Activated CD8-positive, alpha-beta memory T cell treated with anti-CD3 and anti-CD28 coated beads for 36 hours (primary cell): ENCODE measurements around the gene MS4A14. TPM values are rescaled to one million over a fixed set of nuclear protein-coding genes. Genes with fewer than 3 reads are reported as not detected.
"Not testable (repeated sequence)": the region's sequence is repeated elsewhere in the genome, so short reads cannot be mapped to it uniquely, and the experiment has no call there.

Source experiments
- CTCF ChIA-PET: fragments of 350-600 bp; sonication (Branson Sonifier 250); formaldehyde crosslinking; loops from one replicate; lab custom pipeline; 2021; ENCODE audit warnings: antibody characterized with exemption; lab: Charles Lee
- POLR2A ChIA-PET: fragments of 350-600 bp; sonication (Branson Sonifier 250); formaldehyde crosslinking; loops from one replicate; lab custom pipeline; 2021; ENCODE audit warnings: antibody characterized with exemption; lab: Charles Lee
- total RNA-seq, 2 experiments: library from RNA; stranded (reverse); gene quantifications; one replicate each; pipeline ENCODE4 v1.2.3, GENCODE V29; 2021

MS4A14 gene
- total RNA-seq, 2 experiments from 2014 or later, result not detected

DNA sequence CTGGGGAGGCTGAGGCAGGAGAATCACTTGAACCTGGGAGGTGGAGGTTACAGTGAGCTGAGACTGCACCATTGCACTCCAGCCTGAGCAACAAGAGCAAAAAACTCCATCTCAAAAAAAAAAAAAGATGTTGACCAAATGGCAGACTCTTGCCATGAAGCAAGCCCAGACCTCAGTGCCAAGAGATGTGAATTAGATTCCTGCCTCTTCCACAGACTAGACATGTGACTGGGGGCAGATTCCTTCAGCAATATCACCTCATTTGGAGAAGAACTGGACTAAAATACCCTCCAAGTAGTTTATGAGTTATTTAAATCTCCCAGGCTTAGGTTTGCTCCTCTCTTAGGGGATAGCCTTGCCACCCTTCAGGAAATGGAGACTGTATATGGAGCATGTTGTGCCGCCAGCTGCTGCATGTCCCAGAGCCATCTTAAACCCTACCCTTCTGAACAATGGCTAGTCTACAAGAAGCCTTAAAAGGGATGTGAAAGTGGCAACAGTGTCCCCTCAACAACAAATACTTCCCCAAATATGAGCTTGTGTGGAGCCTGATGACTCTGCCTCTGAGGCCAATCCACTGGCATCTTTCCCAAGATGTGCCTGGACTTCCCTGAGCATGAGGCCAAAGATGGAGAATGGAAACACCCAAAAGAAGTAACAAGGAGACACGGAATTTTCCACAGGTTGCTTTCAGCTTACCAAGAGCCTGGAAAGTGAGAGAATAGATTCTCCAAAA, 18.7 kb upstream of the MS4A14 start:
- CTCF ChIA-PET, result interaction anchor here (0.9 kb wide), 1 partner anchor 14 kb away, joined by 3 read pairs; no protein-coding TSS in a partner anchor
- POLR2A ChIA-PET, result no interaction called here

DNA sequence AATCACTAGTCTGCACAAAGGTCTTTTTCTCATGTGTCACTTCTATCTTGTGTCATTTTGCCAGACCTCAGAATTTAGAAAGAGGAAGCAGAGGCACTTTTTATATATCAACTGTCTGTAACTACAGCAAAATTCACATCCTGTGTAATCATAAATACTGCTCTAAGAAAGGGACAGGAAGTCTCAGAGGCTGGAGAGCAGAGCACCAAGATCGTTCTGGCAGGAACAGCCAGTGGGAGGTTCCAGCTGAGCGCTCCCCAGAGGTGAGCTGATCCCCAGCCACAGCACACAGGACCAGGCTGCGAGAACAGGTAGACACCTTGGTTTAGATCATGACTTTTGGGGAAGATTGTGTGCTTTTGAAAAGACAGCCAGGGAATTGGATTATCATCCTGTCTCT, 17.9 kb upstream of the MS4A14 start, which contains the start of gene MS4A7:
TSS of gene MS4A7 (plus strand) at position 179 of the 400 bp plus-strand sequence. CDS start 4,610 bp downstream, outside the sequence.
- POLR2A ChIA-PET, result no interaction called here
- CTCF ChIA-PET, result interaction anchor here (0.9 kb wide), 1 partner anchor 15 kb away, joined by 3 read pairs; no protein-coding TSS in a partner anchor

DNA sequence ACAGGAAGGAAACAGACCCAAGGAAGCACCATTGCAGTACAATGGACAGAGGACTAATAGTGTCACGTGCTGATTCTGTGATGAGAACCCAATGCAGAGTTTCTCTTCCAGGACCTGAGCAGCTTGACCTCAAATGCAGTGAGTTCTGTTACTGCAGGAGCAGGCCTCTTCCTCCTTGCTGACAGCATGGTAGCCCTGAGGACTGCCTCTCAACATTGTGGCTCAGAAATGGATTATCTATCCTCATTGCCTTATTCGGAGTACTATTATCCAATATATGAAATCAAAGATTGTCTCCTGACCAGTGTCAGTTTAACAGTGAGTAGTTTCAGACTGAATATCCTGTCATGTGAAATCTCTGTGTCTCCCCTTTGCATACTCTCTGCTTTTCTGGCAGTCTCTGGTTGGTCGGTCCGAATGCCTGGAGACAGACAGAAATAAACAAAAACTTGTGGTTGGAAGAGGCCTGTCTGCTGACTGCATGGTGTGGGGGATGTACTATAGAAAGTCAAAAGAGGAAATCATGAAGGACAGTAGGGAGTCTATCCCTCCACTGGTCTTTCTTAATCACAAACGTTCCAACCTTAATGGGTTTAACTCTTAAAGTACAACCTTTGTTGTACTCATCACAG, 6.9 kb upstream of the MS4A14 start:
- CTCF ChIA-PET, result no interaction called here
- POLR2A ChIA-PET, result no interaction called here

DNA sequence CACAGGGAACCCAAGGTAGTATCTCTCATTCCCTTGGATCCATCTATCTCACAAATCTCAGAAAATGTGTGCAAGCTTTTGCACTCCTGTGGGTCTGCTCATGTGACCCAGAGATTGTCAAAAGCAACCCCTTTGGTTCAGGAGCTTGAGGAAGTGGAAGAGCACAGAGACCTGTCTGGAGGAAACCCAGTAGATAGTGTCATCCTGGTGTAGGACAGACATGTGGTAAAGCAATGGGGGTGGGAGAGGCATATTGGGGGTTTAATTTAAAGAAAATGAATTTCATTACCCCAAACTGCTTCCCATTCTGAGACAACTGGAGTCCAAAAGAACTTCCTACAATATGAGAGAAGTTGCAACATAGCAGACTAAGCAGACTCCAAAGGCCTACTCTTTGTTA, 5.8 kb upstream of the MS4A14 start:
- POLR2A ChIA-PET, result no interaction called here
- CTCF ChIA-PET, result no interaction called here

DNA sequence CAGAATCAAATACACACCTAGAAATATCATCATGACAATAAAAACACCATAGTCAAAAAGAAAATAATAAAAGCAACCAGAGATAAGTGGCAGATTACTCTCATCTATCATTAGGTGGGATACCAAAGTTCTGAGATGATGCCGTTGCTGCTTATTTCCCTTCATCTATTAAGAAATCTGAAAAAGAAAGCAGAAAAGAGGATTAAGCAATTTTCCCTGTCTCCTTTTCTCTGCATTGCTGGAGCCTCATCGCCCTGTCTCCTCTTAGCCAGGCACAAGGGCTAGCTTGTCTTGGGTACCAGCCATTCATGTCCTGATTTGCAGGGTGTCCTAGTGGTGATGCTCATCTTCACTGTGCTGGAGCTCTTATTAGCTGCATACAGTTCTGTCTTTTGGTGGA, 3.9 kb upstream of the MS4A14 start:
- ChIA-PET CTCF (no interaction called here), POLR2A (no interaction called here)

DNA sequence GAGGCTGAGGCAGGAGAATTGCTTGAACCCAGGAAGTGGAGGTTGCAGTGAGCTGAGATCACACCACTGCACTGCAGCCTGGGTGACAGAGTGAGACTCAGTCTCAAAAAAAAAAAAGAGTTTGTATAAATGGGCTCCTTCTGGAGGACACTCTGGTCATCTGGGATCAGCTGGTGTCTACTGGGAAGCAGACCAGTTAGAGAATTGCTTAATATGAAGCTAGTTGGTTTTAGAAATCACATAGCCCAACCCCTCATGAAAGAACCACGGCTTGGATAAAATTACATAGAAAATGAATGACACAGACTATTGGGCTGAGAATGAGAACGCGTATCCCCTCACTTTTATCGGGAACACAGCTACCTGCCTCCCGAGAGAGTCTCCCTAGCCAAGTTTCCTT, 3.2 kb upstream of the MS4A14 start:
- ChIA-PET CTCF (no interaction called here), POLR2A (no interaction called here)

DNA sequence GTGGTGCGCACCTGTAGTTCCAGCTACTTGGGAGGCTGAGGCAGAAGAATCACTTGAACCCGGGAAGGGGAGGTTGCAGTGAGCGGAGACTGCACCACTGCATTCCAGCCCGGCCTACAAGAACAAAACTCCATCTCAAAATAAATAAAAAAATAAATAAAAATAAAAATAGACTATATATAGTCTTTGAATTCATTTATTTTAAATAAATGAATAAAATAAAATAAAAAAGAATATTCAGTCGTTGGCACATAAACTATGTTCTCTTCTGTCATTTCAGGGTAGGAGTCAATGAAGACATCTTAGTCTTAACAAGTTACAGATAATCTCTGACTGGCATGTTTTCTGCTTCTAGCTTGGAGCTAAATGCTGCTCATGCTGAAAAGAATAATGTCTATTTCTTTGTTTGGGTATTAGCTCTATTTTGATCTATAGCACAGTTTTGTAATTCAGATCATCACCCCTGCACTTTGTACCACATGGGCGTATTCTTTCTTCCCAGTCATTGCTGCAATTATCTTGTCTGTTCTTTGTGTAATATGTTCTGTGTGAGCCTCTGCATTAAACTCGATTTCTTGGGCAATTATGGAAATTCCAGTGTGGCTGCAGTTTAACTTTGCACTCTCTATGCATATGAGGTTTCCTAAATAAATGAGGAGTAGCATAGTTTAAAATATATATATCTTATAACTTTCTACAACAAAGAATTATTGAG, 1.4 kb upstream of the MS4A14 start:
- CTCF ChIA-PET, result no interaction called here
- POLR2A ChIA-PET, result no interaction called here

DNA sequence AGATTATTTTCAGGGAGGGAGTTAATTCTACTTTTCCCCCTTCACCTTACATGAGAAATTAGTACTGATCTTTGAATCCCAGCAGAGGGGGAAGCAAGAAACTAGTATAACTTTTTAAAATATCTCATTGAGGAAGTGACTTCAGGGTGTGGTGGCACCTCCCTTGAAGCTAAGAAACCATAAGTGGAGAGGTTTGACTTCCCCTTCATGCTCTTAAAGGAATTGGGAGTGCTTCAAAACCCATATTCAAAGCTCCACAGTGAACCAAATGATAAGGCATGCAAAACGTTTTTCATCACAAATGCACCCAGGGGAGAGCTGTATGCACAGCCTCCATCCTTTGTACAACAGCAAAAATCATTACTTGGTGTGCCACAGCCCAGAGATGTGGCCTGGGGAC, 540 bp downstream of the MS4A14 start:
- ChIA-PET POLR2A (no interaction called here), CTCF (no interaction called here)

DNA sequence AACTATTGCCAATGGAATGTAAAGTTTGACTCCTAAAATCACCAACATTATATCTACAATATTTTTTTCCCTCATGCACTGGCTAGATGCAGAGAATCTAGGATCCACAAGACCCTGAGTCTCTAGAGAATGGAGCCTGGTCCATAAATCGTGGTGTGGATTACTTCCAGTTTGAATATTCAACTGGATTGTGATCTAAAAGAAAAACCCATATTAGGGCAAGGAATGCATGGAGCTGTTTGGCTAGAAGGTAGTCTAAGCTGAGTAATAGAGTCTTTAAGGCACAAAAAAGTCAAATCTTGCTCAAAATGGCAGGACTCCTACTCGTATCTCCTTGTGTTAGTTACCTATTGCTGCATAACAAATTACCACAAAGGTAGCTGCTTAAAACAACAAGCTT, 23.8 kb downstream of the MS4A14 start:
- ChIA-PET CTCF (no interaction called here), POLR2A (no interaction called here)

DNA sequence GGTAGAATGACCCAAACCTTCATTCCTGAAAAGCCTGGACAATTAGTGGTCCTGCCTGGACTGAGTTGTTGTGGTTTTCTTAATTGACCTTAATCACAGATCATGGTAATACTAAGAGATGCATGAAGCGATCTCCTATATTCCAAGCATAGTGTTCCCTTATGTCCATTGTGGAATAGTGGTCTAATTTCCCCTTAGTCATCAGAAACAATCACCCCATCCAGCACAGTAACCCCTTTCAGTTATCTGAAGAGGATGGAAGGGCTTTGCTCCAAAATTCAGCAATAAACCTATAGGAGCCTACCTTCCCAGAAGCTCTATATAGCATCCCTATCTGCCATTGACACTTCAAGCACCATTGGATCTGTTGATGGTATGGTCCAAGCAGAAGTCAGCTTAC, 26.4 kb downstream of the MS4A14 start:
- ChIA-PET POLR2A (no interaction called here), CTCF (no interaction called here)

DNA sequence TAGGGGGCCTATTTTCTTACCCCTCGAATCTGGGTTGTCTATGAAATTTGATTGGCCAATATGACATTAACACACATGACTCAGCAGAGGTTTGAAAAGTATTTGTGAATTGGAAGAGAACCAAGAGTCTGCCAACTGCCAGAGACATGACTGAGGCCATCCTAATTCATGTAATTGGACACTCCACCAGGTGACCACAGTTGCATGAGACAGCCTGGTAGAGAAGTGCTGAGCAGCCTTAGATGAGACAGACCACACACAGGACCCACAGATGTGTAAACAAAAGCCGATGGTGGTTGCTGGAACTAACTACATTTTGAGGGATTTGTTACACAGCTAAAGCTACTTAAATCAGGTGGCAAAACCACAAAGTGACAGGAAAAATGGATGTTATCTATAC, 32.3 kb downstream of the MS4A14 start:
- ChIA-PET POLR2A (no interaction called here), CTCF (no interaction called here)

DNA sequence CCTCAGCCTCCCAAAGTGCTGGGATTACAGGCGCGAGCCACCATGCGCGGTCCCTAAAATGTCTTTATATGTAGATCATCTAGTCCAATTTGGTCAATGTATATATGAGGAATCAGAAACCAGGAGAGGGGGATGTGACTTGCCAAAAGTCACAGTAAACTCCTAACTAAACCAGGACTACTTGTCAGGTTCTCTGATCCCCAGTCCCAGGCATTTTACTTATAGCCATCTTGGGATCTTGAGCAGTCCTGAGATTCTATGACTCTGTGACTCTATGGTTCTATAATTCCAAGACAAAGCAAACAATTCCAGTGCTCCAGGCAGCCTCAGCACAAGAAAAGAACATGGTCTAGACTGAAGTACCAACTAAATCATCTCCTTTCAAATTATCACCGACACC, 33.0 kb downstream of the MS4A14 start, which contains the start of gene MS4A5:
TSS of gene MS4A5 (plus strand) at position 301 of the 400 bp plus-strand sequence. CDS start 103 bp downstream, outside the sequence.
- POLR2A ChIA-PET, result no interaction called here
- CTCF ChIA-PET, result no interaction called here

DNA sequence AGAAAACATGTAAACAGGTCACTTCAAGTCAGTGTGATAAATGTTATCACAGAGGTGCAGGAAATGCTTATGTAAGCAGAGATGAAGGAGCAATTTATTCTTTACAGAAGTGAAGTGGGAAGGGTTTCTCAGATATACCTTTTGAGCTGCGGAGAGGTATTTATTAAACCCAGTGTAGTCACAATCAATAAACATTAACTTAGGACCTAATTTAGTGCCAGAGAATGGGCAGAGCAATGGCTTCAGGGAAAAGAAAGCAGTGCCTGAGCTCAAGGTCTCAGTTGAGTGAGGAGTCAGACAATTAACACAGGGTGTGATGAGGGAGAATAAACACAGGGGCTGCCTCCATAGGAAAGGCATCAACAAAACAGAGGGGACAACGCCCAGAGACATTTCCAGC, 35.0 kb downstream of the MS4A14 start:
- POLR2A ChIA-PET, result no interaction called here
- CTCF ChIA-PET, result no interaction called here

DNA sequence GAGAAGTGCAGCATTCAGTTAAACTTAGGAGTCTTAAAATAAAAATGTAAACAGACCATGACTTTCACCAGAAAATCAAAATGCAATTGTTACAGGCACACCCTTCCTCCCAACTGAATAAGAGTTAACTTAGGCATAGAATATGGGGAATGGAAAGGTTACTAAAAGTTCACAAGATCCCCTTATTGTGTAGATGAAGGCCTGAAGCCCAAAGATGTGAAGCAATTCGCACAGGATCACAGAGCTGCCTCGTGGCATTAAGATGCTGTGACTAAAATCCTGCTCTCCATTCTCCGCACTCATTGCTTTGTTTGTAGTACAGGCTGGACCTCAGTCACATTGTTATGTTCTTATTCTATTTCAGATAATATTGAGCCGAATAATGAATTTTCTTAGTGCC, 37.1 kb downstream of the MS4A14 start:
- POLR2A ChIA-PET, result no interaction called here
- CTCF ChIA-PET, result no interaction called here

DNA sequence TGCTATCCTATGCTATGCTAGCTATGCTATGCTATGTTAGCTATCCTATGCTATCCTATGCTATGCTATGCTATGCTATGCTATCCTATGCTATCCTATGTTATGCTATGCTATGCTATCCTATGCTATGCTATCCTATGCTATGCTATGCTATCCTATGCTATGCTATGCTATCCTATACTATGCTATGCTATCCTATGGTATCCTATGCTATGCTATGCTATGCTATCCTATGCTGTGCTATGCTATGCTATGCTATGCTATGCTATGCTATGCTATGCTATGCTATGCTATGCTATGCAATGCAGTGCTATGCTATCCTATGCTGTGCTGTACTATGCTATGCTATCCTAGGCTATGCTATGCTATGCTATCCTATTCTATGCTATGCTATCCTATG, 50.8 kb downstream of the MS4A14 start:
- ChIA-PET CTCF (no interaction called here), POLR2A (no interaction called here)

DNA sequence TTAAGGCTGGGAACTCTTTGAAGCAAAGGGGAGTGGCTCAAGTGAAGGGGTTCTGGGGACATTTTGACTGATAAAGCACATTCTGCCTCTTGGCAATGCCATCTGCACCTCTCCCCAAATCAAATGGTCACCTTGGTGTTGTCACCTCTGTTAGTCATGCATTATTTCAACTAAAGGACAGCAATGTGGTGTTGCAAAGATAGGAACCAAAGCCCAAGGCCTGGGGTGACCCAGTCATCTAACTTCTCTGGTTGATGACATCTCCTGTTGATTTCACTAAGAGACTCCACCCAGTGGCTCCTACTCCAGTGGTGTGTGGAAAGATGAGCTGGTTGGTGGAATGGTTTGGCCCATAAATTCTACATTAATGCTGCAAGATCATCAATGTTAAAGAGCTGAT, 51.6 kb downstream of the MS4A14 start:
- ChIA-PET CTCF (no interaction called here), POLR2A (no interaction called here)

DNA sequence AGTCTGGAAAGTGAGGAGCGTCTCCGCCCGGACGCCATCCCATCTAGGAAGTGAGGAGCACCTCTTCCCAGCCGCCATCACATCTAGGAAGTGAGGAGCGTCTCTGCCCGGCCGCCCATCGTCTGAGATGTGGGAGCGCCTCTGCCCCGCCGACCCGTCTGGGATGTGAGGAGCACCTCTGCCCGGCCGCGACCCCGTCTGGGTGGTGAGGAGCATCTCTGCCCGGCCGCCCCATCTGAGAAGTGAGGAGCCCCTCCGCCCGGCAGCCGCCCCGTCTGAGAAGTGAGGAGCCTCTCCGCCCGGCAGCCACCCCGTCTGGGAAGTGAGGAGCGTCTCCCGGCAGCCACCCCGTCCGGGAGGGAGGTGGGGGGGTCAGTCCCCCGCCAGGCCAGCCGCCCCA, 54.9 kb downstream of the MS4A14 start:
- CTCF ChIA-PET, POLR2A ChIA-PET: not testable (repeated sequence)

DNA sequence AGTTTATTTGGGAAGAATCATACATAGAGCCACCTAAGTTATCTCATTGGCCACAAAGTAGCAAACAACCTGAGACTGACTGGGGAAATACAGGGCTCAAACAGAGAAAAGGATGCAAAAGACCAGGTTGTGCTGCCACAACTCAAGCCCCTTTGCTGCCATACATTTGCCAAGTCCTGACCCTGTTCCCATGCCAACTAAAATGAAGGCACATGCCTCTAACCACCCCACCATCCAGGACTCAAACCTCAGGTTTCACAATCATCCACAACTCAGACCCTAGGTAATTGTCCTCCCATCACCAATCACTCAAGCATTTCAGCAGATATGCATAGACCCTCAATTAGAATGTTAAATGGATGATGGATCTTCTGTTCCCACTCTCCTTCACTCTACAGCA, 58.0 kb downstream of the MS4A14 start:
- CTCF ChIA-PET, result no interaction called here
- POLR2A ChIA-PET, result no interaction called here

DNA sequence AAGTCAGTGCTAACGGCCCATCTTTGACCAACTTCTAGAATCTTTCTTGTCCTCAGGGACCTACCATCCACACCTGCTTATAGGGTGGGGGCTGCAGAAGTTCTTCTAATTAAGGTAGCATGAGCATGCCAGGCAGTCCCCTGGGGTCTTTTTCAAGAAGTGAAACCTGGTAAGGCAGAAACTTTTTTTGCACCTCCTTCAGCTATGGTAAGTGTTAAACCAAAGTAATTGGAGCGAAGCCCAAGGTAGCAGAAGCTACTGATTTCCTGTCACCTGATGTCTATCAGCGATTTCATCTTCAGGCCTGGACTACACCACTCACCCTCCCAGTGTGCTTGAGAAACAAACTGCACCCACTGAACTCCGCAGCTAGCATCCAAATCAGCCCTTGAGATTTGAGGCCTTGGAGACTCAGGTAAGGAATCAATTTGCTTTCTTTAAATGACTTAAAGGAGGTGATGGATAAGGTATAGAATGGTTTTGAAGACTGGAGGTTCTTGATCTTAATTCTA, 59.3 kb downstream of the MS4A14 start, which contains the start of gene MS4A1:
TSS of gene MS4A1 (plus strand) at position 317 of the 512 bp plus-strand sequence. CDS start 6,528 bp downstream, outside the sequence.
- CTCF ChIA-PET, result no interaction called here
- POLR2A ChIA-PET, result no interaction called here

DNA sequence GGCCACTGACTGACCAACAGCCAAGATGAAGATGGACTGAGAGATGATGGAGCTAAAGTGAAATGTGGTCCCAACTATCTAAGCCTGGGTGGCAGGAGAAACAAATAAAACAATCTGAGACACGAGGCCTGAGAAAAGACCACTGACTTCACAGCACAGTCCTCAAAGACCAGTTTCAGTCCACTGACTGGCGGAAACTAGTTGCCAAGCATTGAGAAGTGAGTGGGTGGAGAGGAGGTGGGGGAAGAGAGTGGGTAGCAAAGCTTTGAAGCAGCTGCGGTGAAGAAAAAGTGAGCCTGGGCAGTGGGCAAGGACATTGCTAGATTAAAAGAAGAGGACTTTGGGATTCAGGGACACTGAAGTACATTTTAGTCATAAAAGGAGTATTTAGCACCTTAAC, 61.3 kb downstream of the MS4A14 start:
- CTCF ChIA-PET, result no interaction called here

More for the DNA sequence above, 61.3 kb downstream of the MS4A14 start:
- POLR2A ChIA-PET, result no interaction called here
